Testis (tissue), 2 donors: ENCODE data around the gene MARCHF3.

Source experiments
- CTCF ChIP-seq, 3 experiments: fragments of 450-650 bp in 2 of 3; fragments of 200-600 bp in 1 of 3; sonication (generic) in 1 of 3; IDR thresholded peaks; one replicate each; pipeline ENCODE4 v1.5.1; 2016 to 2019; ENCODE audit warnings: antibody characterized with exemption in 3 of 3, mild to moderate bottlenecking in 2 of 3, moderate library complexity in 1 of 3
- POLR2A ChIP-seq: fragments of 450-650 bp; IDR thresholded peaks from one replicate; pipeline ENCODE4 v1.6.1; 2017; ENCODE audit warnings: antibody characterized with exemption, mild to moderate bottlenecking, moderate library complexity

- TF ChIP-seq CTCF (IDR thresholded peaks at IDR 0.05): no peak
- no peak for TF ChIP-seq POLR2A
Observed at GRCh38 chr5:126897851-126898630, 132.3 kb downstream of the MARCHF3 start.
